ENCODE data around the gene MDGA2.
"Not testable (repeated sequence)": the region's sequence is repeated elsewhere in the genome, so short reads cannot be mapped to it uniquely, and the experiment has no call there.

Gene MDGA2

DNA sequence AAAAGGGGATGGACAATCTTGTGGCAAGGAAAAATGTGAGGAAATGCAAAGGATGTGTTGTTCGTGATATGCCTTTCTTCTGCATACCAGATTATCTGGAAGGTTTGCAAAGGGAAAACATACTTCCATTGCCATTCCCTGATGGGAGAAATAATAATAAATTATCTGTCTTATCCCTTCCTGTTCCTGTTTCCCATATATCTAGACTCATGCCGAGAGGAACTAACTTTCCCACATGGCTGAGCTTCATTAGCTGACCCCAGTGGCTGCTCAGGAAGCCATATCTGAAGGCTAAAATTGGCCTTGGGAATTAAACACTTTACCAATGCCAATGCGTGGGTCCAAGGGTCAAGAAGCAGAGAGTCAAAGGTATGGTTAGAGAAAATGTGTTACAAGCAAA lies 439.8 kb downstream of the MDGA2 start:
- no peak for DNase-seq (ENCODE audit: low spot score)

DNA sequence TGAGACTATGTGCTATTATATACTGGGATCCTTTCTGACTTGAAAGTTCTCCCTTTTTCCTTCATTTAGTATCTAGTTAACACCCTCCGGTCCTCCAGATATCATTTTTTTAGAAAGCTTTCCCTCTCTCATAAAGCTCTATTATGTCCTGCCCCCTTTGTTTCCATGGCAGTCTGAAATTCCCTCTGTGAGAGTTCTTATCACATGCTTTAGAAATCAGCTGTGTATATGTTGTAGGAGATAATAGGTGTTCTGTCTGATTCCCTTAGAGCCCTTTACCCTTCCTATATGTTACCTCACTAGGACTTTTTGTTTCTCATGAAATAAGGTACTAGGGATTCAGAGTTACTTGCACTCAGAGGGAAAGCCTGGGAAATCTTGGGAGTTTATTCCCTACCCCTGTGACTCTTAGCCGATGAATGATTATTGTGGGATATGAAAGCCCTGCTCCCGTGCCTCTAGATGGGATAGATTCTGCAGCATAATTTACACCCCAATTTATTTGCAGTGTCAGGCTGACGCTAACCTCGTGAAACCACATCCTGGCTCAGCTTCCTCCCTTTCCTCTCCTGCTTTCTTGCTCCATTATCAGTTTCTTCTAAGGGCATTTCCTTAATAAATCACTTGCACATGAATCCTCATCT lies 448.4 kb downstream of the MDGA2 start:
- DNase-seq (ENCODE audit: low spot score) = no peak

DNA sequence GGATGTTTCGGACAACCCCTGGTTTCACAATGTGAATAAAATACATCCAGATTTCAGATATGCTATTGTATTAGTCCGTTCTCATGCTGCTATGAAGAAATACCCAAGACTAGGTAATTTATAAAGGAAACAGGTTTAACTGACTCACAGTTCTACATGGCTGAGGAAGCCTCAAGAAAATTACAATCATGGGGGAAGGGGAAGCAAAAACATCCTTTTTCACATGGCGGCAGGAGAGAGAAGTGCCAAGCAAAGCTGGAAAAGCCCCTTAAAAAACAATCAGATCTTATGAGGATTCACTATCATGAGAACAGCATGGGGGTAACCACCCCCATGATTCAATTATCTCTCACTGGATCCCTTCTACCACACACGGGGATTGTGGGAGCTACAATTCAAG lies 451.7 kb downstream of the MDGA2 start:
- DNase-seq (ENCODE audit: low spot score) = no peak

DNA sequence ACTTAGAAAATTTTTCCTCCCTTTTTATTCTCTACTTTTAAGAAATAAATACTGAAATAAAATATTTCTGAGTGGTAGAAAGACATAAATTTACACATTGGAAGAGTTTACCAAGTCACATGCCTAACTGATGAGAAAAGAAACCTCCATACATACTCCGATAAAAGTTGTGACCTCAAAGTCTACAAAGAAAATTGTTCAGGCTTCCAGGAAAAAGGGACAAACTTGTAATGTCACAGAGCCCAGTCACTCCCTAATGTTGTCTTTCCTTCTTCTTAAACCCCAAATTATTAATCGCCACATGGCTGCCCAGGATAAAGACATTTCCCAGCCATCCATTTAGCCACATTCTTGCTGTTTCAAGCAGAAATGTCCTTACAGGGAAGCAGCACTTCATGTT lies 455.3 kb downstream of the MDGA2 start:
- DNase-seq (ENCODE audit: low spot score) = no peak

DNA sequence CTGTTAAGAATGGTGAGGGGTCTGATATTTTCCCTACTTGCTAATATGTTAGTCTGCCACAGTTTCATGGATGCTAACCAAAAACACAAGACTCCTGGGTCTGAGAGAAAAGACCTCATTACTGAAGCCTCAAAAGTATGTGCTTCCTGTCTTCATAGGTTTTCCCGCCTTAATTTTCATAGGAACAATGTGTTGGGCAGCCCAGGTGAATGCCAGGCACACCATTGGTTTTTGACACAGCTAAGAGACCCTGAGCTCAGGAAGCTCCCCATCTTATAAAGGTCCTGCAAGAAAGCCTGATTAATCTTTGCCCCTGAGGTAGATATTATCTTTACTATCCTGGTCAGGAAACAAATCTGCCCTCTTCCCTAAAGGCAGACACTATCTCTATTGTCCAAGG lies 464.1 kb downstream of the MDGA2 start:
- no peak for DNase-seq (ENCODE audit: low spot score)

DNA sequence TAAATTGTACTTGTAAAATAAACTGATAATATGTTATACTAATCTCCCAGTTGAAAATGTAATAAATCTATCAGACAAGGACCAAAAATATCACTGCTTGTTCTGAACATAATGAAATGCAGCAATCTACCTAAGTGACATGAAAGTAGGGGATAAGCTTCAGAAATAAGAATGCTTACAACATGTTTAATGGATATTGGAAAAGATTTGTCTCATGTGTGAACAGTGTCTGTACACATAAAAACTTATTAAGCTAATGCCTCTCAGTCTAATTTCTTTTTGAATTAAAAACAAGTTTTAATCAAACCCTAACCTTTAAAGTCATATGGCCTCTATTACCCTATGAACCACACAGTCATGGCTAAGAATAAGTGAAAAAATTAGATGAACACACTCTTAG lies 465.3 kb downstream of the MDGA2 start:
- no peak for DNase-seq (ENCODE audit: low spot score)

DNA sequence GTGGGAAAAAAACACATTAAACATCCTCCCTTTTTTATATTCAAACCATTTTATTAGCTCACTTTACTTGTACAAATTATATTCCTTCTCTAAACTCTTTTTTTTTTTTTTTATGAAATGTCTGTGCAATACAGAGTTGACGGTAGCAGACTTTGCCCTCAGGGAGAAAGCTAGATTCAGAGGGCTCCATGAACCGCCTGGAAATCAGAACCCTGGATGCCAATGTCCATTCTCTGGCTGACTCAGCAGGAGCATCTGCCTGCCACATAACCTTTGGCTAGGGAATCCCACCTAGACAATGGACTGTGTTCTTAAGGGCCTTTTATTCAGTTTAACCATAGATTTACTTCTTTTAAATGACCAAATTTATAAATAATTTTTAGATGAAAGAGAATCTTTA lies 467.0 kb downstream of the MDGA2 start:
- no peak for DNase-seq (ENCODE audit: low spot score)

DNA sequence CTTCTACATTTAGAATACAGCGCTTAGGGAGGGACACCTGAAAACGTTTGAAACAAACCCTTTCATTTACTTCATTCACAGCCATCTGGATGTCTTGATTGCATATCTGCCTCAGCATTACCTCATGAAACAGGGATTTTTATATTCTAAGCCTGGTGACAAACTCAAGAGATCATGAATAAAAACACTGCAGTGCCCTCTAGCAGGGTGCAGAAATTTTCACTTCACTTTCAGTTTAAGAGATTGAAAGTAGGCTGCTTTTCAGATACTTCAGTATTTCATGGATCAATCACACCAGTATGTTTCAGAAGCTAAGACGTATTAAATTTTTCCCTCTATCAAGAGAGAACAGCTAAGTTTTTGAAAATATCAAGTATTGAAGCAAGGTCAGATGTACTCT lies 467.8 kb downstream of the MDGA2 start:
- DNase-seq (ENCODE audit: low spot score) = peak; percentile 16

DNA sequence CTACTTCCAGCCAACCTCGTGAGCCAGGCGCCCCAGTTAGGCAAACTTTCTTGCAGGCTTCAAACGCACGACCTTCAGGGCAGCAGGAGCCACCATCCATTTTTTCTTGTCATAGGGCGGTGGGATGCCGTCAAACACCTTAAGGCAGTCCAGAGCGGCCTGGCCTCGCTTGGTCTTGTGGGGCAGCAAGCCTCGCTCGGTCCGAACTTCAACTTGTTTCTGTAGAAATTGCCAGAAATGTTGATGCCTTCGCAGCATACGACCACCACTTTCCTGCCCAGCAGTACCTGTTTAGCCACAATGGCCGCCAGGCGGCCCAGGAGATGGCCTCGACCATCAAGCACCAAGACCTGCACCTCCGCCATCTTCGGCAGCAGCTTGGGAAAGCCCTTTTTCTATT lies 474.7 kb downstream of the MDGA2 start:
- no peak for DNase-seq (ENCODE audit: low spot score)

DNA sequence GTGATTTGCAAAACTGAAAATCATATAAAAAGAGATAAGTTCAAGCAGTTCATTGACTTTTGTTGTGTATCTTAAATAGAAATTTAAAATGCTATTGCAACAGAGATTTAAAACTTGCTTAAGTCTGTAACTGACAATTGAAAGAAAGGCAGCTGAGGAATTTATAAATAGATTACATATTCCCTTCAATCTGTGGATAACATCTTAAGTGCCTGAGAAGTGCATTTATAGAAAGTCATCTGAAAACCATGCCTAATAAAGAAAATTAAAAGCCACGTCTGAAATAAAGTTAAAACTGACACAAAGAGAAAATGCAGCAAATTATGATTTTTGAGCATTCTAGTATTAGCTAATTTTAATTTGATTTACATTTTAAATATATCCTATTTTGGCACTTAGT lies 479.8 kb downstream of the MDGA2 start:
- DNase-seq (ENCODE audit: low spot score) = no peak

DNA sequence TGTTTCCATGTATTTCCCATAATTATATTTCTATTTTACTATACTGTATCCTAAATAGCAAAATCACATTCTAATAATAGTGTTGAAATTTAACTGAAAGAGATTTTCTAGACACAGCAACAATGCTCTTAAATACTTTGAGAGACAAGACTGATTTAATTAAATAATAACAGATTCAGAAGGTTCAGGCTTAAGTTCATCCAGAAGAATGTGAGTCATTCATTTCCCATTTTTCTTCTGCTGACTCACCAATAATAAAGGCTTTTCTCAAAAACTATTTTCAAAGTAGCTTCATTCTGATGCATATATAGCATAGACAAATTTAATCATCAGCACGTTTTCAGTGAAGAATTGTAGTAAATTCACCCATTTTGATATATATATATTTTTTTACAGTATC lies 481.4 kb downstream of the MDGA2 start:
- DNase-seq (ENCODE audit: low spot score) = peak; percentile 17

DNA sequence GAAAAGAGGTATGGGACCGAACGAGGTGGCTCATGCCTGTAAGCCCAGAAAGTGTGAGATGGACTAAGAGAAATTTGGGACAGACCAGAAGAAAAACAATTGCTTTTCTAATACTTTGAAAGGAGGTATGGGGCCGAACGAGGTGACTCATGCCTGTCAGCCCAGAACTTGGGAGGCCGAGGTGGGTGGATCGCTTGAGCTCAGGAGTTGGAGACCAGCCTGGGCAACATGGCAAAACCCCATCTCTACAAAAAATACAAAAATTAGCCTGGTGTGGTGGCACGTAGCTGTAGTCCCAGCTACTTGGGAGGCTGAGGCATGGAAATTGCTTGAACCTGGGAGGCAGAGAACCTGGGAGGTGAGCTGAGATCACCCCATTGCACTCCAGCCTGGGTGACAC lies 483.2 kb downstream of the MDGA2 start:
- DNase-seq (ENCODE audit: low spot score) = not testable (repeated sequence)

DNA sequence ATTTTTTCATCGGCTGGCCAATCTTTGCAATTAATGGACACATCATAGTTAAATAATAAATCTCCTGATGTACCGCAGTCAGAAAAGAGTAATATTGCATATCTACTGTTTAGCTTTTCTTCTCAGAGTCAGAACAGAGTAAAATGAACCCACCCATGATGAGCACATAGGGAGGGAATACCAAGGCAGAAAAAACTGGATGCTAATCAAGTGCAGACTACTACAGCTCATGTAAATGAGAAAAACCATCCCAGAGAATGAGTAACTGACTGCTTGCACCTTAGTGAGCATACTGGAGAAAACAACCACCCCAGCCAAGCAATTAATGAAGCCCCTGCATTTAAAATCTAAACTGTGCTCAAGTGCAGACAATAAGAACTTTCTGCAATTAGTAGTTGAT lies 483.7 kb downstream of the MDGA2 start:
- DNase-seq (ENCODE audit: low spot score) = no peak

DNA sequence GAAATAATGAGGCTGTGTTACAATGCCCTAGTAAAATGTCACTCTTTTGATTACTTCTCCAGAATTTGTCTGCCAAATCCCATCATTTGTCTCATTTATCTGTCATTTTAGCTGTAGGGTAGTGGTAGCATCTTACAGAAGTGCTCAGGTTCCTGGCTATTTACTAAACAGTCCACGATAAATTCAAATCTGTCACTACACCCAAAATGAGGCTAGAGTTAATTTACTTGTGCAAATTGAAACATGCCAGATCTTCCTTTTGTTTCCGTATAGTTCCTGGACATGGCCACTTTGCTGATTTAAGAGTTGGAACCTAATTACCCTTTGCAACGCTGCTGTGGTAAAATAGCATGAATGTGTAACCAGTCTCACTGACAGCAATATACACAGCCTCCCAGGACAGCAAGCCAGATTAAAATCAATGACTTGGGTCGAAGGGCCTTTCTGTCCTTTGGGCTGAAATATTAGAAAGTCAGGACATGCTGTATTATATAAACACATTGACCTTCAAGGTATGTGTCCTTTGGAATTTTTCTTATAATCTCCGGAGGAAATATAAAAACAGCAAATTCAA lies 485.4 kb downstream of the MDGA2 start:
- DNase-seq (ENCODE audit: low spot score) = no peak

DNA sequence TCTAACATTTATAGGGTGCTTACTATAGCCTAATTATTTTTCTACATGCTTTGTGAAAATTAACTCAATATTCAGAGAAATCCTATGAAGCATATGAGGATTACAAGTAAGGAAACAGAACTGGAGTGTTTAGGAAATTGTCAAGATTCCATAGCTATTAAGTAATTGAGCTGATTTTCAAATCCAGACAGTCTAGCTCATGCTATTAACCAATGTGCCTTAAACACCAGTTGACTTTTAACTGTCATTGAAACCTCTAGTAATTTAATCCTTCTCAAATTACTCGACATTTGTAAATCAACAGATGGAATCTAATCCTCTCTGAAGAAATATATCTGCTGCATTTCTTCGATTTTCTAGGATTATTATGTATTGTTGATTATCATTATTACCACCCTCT lies 488.9 kb downstream of the MDGA2 start:
- no peak for DNase-seq (ENCODE audit: low spot score)

DNA sequence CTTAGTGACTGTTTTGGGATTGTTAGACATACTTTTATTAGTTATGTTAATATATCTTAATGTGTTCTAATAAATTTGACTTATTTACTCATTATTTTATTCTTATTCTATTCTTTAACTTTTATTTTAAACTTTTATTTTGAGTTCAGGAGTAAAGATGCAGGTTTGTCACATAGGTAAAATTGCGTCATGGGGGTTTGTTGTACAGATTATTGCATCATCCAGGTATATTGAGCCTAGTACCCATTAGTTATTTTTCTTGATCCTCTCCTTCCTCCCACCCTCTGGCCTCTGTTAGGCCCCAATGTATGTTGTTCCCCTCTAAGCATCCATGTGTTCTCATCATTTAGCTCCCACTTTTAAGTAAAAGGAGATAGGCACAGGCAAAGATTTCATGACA lies 495.5 kb downstream of the MDGA2 start:
- DNase-seq (ENCODE audit: low spot score) = no peak

DNA sequence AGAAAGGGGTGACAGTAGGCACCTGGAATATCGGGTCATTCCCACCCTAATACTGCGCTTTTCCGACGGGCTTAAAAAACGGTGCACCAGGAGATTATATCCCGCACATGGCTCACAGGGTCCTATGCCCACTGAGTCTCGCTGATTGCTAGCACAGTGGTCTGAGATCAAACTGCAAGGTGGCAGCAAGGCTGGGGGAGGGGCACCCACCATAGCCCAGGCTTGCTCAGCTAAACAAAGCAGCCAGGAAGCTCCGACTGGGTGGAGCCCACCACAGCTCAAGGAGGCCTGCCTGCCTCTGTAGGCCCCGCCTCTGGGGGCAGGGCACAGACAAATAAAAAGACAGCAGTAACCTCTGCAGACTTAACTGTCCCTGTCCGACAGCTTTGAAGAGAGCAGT lies 503.5 kb downstream of the MDGA2 start:
- DNase-seq (ENCODE audit: low spot score) = not testable (repeated sequence)

DNA sequence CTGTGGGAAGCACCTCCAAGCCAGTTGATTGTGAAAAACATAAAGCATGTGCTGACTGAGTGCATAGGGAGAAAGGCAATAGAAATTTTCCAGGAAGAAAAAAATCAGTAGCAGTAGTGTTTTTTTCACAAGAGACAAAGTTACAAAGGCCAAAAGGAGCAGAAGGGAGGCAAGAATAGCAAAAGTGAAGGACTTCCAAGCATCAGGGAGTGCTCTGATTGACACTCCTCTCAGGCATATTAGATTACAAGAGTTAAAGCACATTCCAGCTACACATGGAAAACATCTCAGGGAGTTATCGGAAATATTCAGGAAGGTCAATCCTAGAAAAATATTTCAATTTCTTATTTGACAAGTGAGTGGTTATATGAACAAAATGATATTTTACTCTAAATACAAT lies 508.0 kb downstream of the MDGA2 start:
- no peak for DNase-seq (ENCODE audit: low spot score)

DNA sequence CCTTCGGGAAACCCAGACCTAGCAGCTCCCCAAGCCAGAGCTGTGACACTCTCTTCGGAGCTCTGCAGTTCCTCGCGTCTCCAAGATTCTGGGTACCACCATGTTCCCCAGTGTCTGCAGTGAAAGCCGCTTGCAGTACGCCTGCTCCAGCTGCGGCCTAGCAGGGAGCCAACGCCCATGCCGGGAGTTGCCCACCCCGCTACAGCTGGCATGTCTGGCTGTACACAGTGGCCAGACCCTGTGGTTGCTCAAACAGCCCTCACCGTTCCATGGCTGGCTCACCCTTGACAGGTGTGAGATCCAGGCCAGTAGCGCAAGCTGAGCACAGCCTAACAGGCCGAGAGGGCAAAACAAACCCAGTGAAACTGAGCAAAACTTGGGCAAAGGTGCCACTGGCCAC lies 520.0 kb downstream of the MDGA2 start:
- no peak for DNase-seq (ENCODE audit: low spot score)

DNA sequence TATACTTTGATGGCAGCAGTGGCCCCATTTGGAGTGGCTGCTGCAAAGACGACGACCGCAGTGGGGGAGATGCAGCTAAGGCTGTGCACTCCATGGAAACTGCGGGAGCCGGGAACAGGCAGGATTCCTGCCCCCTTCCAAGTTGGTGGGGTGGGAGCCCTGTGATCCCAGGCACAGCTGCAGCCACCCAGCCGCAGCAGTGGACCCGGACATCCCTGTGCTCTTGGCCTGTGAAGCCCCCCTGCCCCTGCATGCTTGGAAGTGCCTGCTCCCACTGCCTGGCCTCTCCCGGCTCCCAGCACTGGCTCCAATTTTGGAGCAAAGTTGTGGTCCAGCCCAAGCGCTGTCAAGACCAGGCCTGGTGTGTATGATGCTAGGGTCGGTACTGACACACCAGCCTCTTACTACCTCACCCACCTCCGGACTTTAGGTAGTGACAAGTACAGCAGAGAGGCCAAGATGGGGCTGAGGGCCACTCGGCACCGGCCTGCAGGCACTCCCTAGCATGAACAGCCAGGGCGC lies 521.1 kb downstream of the MDGA2 start:
- no peak for DNase-seq (ENCODE audit: low spot score)

DNA sequence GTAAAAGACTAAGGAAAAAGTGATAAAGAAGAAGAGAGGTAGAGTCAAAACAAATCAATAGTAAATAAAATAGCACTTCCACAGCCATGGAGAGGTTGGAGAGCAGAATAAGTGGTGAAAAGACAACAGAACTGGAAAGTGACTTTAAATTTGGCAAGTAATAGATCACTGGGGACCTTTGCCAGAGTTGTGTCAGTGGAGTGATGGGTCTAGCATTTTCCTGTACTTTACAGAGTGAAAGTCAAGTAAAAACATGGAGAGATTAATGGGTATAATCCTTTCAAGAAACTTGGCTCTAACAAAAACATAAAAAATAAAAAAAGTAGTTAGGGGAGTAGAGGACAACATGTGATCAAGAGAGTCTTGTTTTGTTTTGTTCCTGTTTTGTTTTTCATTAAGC lies 521.7 kb downstream of the MDGA2 start:
- DNase-seq (ENCODE audit: low spot score) = no peak

DNA sequence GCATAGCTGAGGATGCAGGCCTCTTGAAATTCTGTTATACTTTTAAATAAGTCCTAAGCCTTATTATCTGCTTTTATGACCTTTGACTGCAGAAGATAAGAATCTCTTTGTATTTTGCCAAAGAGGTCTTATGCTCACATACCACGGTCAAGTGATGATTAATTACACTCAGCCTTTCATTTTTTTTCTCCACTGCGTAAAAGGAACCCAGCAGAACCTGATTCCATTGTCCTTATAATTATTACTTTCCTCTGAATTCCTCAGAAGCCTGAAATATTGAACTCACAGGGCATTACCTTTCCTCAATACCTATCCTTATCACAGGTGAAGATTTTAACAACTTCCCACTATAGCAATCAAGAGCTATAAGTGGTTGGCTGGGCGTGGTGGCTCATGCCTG lies 525.1 kb downstream of the MDGA2 start:
- DNase-seq (ENCODE audit: low spot score) = no peak

DNA sequence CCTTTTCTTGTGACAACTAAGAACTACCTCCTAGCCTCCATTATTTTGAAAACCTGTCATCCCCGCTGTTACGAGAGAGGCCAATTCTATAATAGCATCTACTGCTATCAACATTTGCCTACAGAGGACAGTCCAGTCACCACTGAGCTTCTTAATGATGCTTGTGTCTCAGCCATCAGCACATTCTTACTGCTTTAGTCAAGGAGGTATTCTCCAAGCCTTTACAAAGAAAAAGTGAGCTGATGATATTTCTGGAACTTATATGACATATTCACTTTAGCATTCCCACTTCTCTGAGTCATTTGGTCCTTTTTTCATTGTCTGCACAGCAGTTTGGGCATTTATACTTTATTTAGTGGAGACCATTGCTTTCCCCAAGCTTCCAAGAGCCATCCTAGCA lies 526.1 kb downstream of the MDGA2 start:
- DNase-seq (ENCODE audit: low spot score) = no peak

DNA sequence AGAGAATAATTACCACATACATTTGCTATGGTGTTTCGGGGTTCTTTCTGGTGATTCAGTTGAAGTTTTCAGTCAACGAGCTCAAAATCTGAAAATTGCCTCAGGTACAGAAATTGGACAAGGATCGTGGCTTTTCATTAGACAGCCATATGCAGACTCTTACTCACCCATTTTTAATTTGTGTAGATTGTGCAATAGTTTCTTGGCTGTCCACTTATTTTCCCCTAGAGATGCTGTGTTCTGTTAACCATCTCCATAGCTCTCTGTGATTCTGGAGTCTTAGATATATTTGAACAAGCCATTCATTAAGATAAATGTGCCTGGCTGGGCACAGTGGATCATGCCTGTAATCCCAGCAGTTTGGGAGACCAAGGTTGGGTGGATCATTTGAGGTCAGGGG lies 526.7 kb downstream of the MDGA2 start:
- no peak for DNase-seq (ENCODE audit: low spot score)

All from putamen (tissue), 1 donor.